H9 (cell line): Measurements from ENCODE around the gene KAT7. TPM values are rescaled to one million over a fixed set of nuclear protein-coding genes. Genes with fewer than 3 reads are reported as not detected.

Experiments
- DNase-seq: peaks from one replicate; pipeline ENCODE4 v3.0.0-alpha.2; 2017
- H2AFZ ChIP-seq: one replicate; pipeline ENCODE4 v1.6.1; 2013; ENCODE audit warnings: mild to moderate bottlenecking, low read length, control low read depth, moderate library complexity
- H2AK5ac ChIP-seq: 2 replicates; pipeline ENCODE4 v1.6.1; 2013; ENCODE audit warnings: low read length, control low read depth, mixed read lengths; ENCODE audit not compliant: insufficient read length
- H2BK120ac ChIP-seq: one replicate; pipeline ENCODE4 v1.6.1; 2013; ENCODE audit warnings: low read depth, mild to moderate bottlenecking, low read length, control low read depth, inconsistent platforms; ENCODE audit not compliant: poor library complexity, severe bottlenecking
- H2BK12ac ChIP-seq: 2 replicates; pipeline ENCODE4 v1.6.1; 2013; ENCODE audit warnings: low read length, control low read depth, mixed read lengths, low read depth; ENCODE audit not compliant: insufficient read length
- H2BK15ac ChIP-seq: 2 replicates; pipeline ENCODE4 v1.6.1; 2013; ENCODE audit warnings: low read depth, low read length, control low read depth
- H2BK20ac ChIP-seq: one replicate; pipeline ENCODE4 v1.6.1; 2013; ENCODE audit warnings: low read depth, mild to moderate bottlenecking, low read length, control low read depth, inconsistent platforms; ENCODE audit not compliant: poor library complexity, severe bottlenecking
- H2BK5ac ChIP-seq: 2 replicates; pipeline ENCODE4 v1.6.1; 2013; ENCODE audit warnings: low read length, control low read depth, mixed read lengths; ENCODE audit not compliant: insufficient read length
- H3K14ac ChIP-seq: 2 replicates; pipeline ENCODE4 v1.6.1; 2013; ENCODE audit warnings: low read length, control low read depth; ENCODE audit not compliant: insufficient read depth
- H3K18ac ChIP-seq: 2 replicates; pipeline ENCODE4 v1.6.1; 2013; ENCODE audit warnings: low read depth, mild to moderate bottlenecking, mixed read lengths, low read length, control low read depth; ENCODE audit not compliant: insufficient read length
- H3K23ac ChIP-seq: 2 replicates; pipeline ENCODE4 v1.6.1; 2013; ENCODE audit warnings: low read length, control low read depth, mixed read lengths, low read depth; ENCODE audit not compliant: insufficient read length
- H3K23me2 ChIP-seq: 2 replicates; pipeline ENCODE4 v1.6.1; 2013; ENCODE audit warnings: low read depth, mild to moderate bottlenecking, mixed read lengths, low read length, control low read depth; ENCODE audit not compliant: insufficient read length, poor library complexity, severe bottlenecking
- H3K27ac ChIP-seq: 2 replicates; pipeline ENCODE4 v1.5.1; 2013; ENCODE audit warnings: low read length, control low read depth, mixed read lengths, low read depth; ENCODE audit not compliant: insufficient read length
- H3K27me3 ChIP-seq: 2 replicates; pipeline ENCODE4 v1.6.1; 2013; ENCODE audit warnings: low read length, control low read depth, inconsistent platforms; ENCODE audit not compliant: insufficient read depth
- H3K4ac ChIP-seq: 2 replicates; pipeline ENCODE4 v1.6.1; 2013; ENCODE audit warnings: low read depth, mild to moderate bottlenecking, control low read depth, inconsistent platforms, low read length, moderate library complexity
- H3K4me1 ChIP-seq: 2 replicates; pipeline ENCODE4 v1.6.1; 2013; ENCODE audit warnings: low read length, control low read depth, inconsistent platforms; ENCODE audit not compliant: insufficient read depth
- H3K4me2 ChIP-seq: 2 replicates; pipeline ENCODE4 v1.6.1; 2013; ENCODE audit warnings: low read length, control low read depth, mixed read lengths; ENCODE audit not compliant: insufficient read length, insufficient read depth
- H3K56ac ChIP-seq: 2 replicates; pipeline ENCODE4 v1.6.1; 2013; ENCODE audit warnings: low read depth, mild to moderate bottlenecking, mixed read lengths, low read length, control low read depth; ENCODE audit not compliant: insufficient read length
- H3K79me1 ChIP-seq: 2 replicates; pipeline ENCODE4 v1.6.1; 2013; ENCODE audit warnings: low read depth, mild to moderate bottlenecking, moderate library complexity, low read length, control low read depth, inconsistent platforms; ENCODE audit not compliant: insufficient read depth, poor library complexity, severe bottlenecking
- H3K79me2 ChIP-seq: 2 replicates; pipeline ENCODE4 v1.6.1; 2013; ENCODE audit warnings: low read length, control low read depth, inconsistent platforms; ENCODE audit not compliant: insufficient read depth
- H3K9ac ChIP-seq: 2 replicates; pipeline ENCODE4 v1.6.1; 2013; ENCODE audit warnings: low read length, control low read depth, mixed read lengths; ENCODE audit not compliant: insufficient read length; ENCODE audit errors: extremely low read depth
- H3K9me3 ChIP-seq: one replicate; pipeline ENCODE4 v1.6.1; 2013; ENCODE audit warnings: low read depth, low read length, inconsistent platforms; ENCODE audit not compliant: control insufficient read depth
- H3T11ph ChIP-seq: one replicate; pipeline ENCODE4 v1.6.1; 2013; ENCODE audit warnings: mild to moderate bottlenecking, low read length, control low read depth, inconsistent platforms
- H4K20me1 ChIP-seq: one replicate; pipeline ENCODE4 v1.6.1; 2013; ENCODE audit not compliant: control insufficient read depth, insufficient read length, insufficient read depth
- H4K5ac ChIP-seq: 2 replicates; pipeline ENCODE4 v1.6.1; 2013; ENCODE audit warnings: low read depth, mild to moderate bottlenecking, mixed read lengths, low read length, control low read depth; ENCODE audit not compliant: insufficient read length
- H4K8ac ChIP-seq: replicated peaks from 2 replicates; pipeline ENCODE4 v1.6.1; 2013; ENCODE audit warnings: low read length, control low read depth, mixed read lengths, low read depth; ENCODE audit not compliant: insufficient read length
- H4K91ac ChIP-seq: 2 replicates; pipeline ENCODE4 v1.6.1; 2013; ENCODE audit warnings: low read depth, mild to moderate bottlenecking, moderate library complexity, mixed read lengths, low read length, control low read depth; ENCODE audit not compliant: insufficient read length
- H3K27ac Mint-ChIP-seq, 3 experiments: 2 replicates in 2 of 3; 3 replicates in 1 of 3; pipeline ENCODE4 v1.8.0; 2020 to 2021; ENCODE audit warnings: mixed read lengths in 3 of 3, mild to moderate bottlenecking in 1 of 3, moderate library complexity in 1 of 3
- H3K27me3 Mint-ChIP-seq: 2 replicates; pipeline ENCODE4 v1.8.0; 2021; ENCODE audit warnings: low read depth, mild to moderate bottlenecking, moderate library complexity, mixed read lengths
- H3K36me3 Mint-ChIP-seq, 3 experiments: 2 replicates in 2 of 3; 3 replicates in 1 of 3; pipeline ENCODE4 v1.8.0; 2020 to 2021; ENCODE audit warnings: low read depth in 3 of 3, mixed read lengths in 3 of 3; ENCODE audit not compliant: insufficient read depth in 1 of 3
- H3K4me1 Mint-ChIP-seq, 2 experiments: 2 replicates each; pipeline ENCODE4 v1.8.0; 2020; ENCODE audit warnings: mixed read lengths in 2 of 2
- H3K4me3 Mint-ChIP-seq, 2 experiments: 2 replicates in 1 of 2; 3 replicates in 1 of 2; pipeline ENCODE4 v1.8.0; 2020 to 2021; ENCODE audit warnings: mild to moderate bottlenecking in 2 of 2, mixed read lengths in 2 of 2, moderate library complexity in 1 of 2
- H3K9me3 Mint-ChIP-seq, 2 experiments: 2 replicates in 1 of 2; 3 replicates in 1 of 2; pipeline ENCODE4 v1.8.0; 2020; ENCODE audit warnings: mild to moderate bottlenecking in 2 of 2, mixed read lengths in 2 of 2, moderate library complexity in 1 of 2
- WGBS: extraction: QIAGEN DNeasy Blood & Tissue Kit; methylation state at CpG from one replicate; pipeline ENCODE4 v1.1.7; 2013; ENCODE audit warnings: missing lambda C conversion rate, low lambda C conversion rate, mixed read lengths; ENCODE audit not compliant: insufficient read length; ENCODE audit errors: extremely low coverage; 5-methylcytosine and 5-hydroxymethylcytosine counted together
- total RNA-seq: library from RNA; stranded (reverse); gene quantifications from 2 replicates; pipeline ENCODE4 v1.2.1, GENCODE V29; 2021
- TF ChIP-seq, protein P1 (sequence below): fragments of 200-600 bp; sonication (generic); conservative IDR thresholded peaks from 3 replicates; pipeline ENCODE4 v1.8.0; 2021; ENCODE audit warnings: antibody characterized with exemption, mild to moderate bottlenecking

The KAT7 gene
- total RNA-seq, 1 experiment from 2014 or later, result 93.1 TPM

GRCh38 chr17:49836111-49837030, 47.9 kb downstream of the KAT7 start:
- no peak overlapping the region for H2BK5ac ChIP-seq
- no peaks in the 10 kb centered on the region for H3K9me3 ChIP-seq
- no peak overlapping the region for H2BK15ac ChIP-seq
- no peaks in the 10 kb centered on the region for H3K79me1 ChIP-seq
- Mint-ChIP-seq H3K27me3 (no peaks in the 10 kb centered on the region), H3K4me1 (peaks cover 3 to 10% of the 10 kb centered on the region in 2 experiments; a peak in 3 of 4 replicates), H3K9me3 (no peaks in the 10 kb centered on the region; a peak in 1 of 5 replicates), H3K27ac (peak overlapping the region in 2 of 3 experiments; percentile 83 to 88; a peak in 6 of 7 replicates), H3K36me3 (peaks cover 17 to 36% (median 32%) of the 10 kb centered on the region in 3 experiments; a peak in 5 of 7 replicates), H3K4me3 (no peak overlapping the region)
- no peak overlapping the region for H3K23ac ChIP-seq
- TF ChIP-seq, protein P1, sequence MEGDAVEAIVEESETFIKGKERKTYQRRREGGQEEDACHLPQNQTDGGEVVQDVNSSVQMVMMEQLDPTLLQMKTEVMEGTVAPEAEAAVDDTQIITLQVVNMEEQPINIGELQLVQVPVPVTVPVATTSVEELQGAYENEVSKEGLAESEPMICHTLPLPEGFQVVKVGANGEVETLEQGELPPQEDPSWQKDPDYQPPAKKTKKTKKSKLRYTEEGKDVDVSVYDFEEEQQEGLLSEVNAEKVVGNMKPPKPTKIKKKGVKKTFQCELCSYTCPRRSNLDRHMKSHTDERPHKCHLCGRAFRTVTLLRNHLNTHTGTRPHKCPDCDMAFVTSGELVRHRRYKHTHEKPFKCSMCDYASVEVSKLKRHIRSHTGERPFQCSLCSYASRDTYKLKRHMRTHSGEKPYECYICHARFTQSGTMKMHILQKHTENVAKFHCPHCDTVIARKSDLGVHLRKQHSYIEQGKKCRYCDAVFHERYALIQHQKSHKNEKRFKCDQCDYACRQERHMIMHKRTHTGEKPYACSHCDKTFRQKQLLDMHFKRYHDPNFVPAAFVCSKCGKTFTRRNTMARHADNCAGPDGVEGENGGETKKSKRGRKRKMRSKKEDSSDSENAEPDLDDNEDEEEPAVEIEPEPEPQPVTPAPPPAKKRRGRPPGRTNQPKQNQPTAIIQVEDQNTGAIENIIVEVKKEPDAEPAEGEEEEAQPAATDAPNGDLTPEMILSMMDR, result no peak
- H3K4me1 ChIP-seq, result peaks cover 5% of the 10 kb centered on the region; the same call in 1 of the 2 replicates
- H4K8ac ChIP-seq, result no peak overlapping the region
- H3K27me3 ChIP-seq, result no peaks in the 10 kb centered on the region
- no peaks in the 10 kb centered on the region for H3K23me2 ChIP-seq
- H3K18ac ChIP-seq, result no peak overlapping the region
- no peak overlapping the region for H3K14ac ChIP-seq
- no peak overlapping the region for H2BK120ac ChIP-seq
- H3K9ac ChIP-seq, result no peak overlapping the region
- no peak overlapping the region for H2BK12ac ChIP-seq
- DNase-seq, result no peak
- no peak overlapping the region for H4K5ac ChIP-seq
- no peak overlapping the region for H3K4ac ChIP-seq
- no peak overlapping the region for H2AK5ac ChIP-seq
- no peak overlapping the region for H2AFZ ChIP-seq
- H3K4me2 ChIP-seq, result no peak overlapping the region
- H4K20me1 ChIP-seq, result peaks cover under 1% of the 10 kb centered on the region
- H3K56ac ChIP-seq, result no peak overlapping the region
- H3K79me2 ChIP-seq, result no peaks in the 10 kb centered on the region
- H2BK20ac ChIP-seq, result no peak overlapping the region
- H3K27ac ChIP-seq, result no peak overlapping the region
- no CpG with 5 or more reads among the region's 16 CpGs for WGBS
- H4K91ac ChIP-seq, result no peak overlapping the region
- no peak overlapping the region for H3T11ph ChIP-seq
